GM12878 (cell line): ENCODE results near the gene TPO. TPM values are rescaled to one million over a fixed set of nuclear protein-coding genes. Genes with fewer than 3 reads are reported as not detected.

Experiments used
- ATAC-seq: fragments of 200-7000 bp; cut with Tn5 transposase; 3 replicates; pipeline ENCODE4 v1.9.1; 2020; ENCODE audit warnings: mild to moderate bottlenecking, moderate library complexity
- BruUV-seq: library from RNA; stranded (reverse); fragments of 400-500 nt; replicated peaks from 2 replicates; lab custom pipeline; 2021; lab: Mats Ljungman, UMichigan
- CTCF ChIA-PET: fragments of 300-600 bp; sonication (Branson Sonifier 250); formaldehyde crosslinking; extraction: SDS; loops from one replicate; lab custom pipeline; 2021; ENCODE audit warnings: inconsistent platforms; lab: Yijun Ruan, JAX
- POLR2A ChIA-PET: fragments of 350-600 bp; formaldehyde crosslinking; extraction: SDS; loops from one replicate; lab custom pipeline; 2021; ENCODE audit warnings: inconsistent platforms; lab: Charles Lee
- RAD21 ChIA-PET: fragments of 300-600 bp; sonication (Branson Sonifier 250); formaldehyde crosslinking; loops from one replicate; lab custom pipeline; 2023; ENCODE audit warnings: antibody characterized with exemption; ENCODE audit not compliant: unreplicated experiment; lab: Charles Lee
- SMC1A ChIA-PET: fragments of 300-600 bp; sonication (Branson Sonifier 250); formaldehyde crosslinking; loops from one replicate; lab custom pipeline; 2023; ENCODE audit not compliant: unreplicated experiment, uncharacterized antibody; lab: Charles Lee
- DNase-seq: peaks from one replicate; pipeline ENCODE4 v3.0.0-alpha.2; 2011; ENCODE audit warnings: low read depth, low spot score
- FAIRE-seq: peaks from 3 replicates; lab custom pipeline; 2011; peaks lifted over from hg19 to GRCh38; lab: Jason Lieb, UNC
- H2AFZ ChIP-seq: 2 replicates; pipeline ENCODE4 v1.6.0; 2011; ENCODE audit warnings: low read depth, low read length, control low read depth; ENCODE audit not compliant: control insufficient read depth
- H3K27ac ChIP-seq: 2 replicates; pipeline ENCODE4 v1.5.1; 2011; ENCODE audit warnings: control low read depth; ENCODE audit not compliant: control insufficient read depth, insufficient read depth
- H3K27me3 ChIP-seq, 2 experiments: replicated peaks in 1 of 2; 2 replicates each; pipeline versions ENCODE4 v1.6.0 to v1.6.1; 2011; ENCODE audit warnings: low read length in 1 of 2; ENCODE audit not compliant: control insufficient read depth in 2 of 2, insufficient read depth in 2 of 2
- H3K36me3 ChIP-seq, 2 experiments: 2 replicates each; pipeline ENCODE4 v1.5.1; 2011; ENCODE audit warnings: low read length in 1 of 2; ENCODE audit not compliant: control insufficient read depth in 2 of 2, insufficient read depth in 2 of 2
- H3K4me1 ChIP-seq: 2 replicates; pipeline ENCODE4 v1.6.1; 2011; ENCODE audit warnings: mild to moderate bottlenecking, low read length, moderate library complexity, mixed read lengths; ENCODE audit not compliant: control insufficient read depth, insufficient read depth
- H3K4me2 ChIP-seq: 2 replicates; pipeline ENCODE4 v1.6.0; 2011; ENCODE audit warnings: control low read depth; ENCODE audit not compliant: control insufficient read depth, insufficient read depth
- H3K4me3 ChIP-seq: fragments of 200-600 bp; sonication (generic); 2 replicates; pipeline ENCODE4 v1.5.1; 2016
- H3K79me2 ChIP-seq: 2 replicates; pipeline ENCODE4 v1.6.0; 2011; ENCODE audit warnings: low read length; ENCODE audit not compliant: control insufficient read depth, insufficient read depth
- H3K9ac ChIP-seq: 2 replicates; pipeline ENCODE4 v1.8.0; 2011; ENCODE audit warnings: low read length, control low read depth, mixed read lengths; ENCODE audit not compliant: control insufficient read depth, insufficient read depth
- H3K9me3 ChIP-seq: replicated peaks from 3 replicates; pipeline ENCODE4 v1.5.1; 2011; ENCODE audit warnings: mild to moderate bottlenecking, low read length; ENCODE audit not compliant: control insufficient read depth, insufficient read depth
- H4K20me1 ChIP-seq: 2 replicates; pipeline ENCODE4 v1.6.0; 2011; ENCODE audit not compliant: control insufficient read depth, insufficient read depth
- CHD4 ChIP-seq: fragments of 200-600 bp; sonication (generic); IDR thresholded peaks from 2 replicates; pipeline ENCODE4 v1.6.1; 2016; ENCODE audit warnings: mild to moderate bottlenecking
- EGR1 ChIP-seq, 2 experiments: IDR thresholded peaks; 1 replicate in 1 of 2; 2 replicates in 1 of 2; pipeline ENCODE4 v1.6.1; 2011 to 2012; ENCODE audit warnings: low read depth in 2 of 2, low read length in 2 of 2, borderline replicate concordance in 1 of 2, mild to moderate bottlenecking in 1 of 2, moderate library complexity in 1 of 2
- HCFC1 ChIP-seq: fragments of 150-350 bp; IDR thresholded peaks from 2 replicates; pipeline ENCODE4 v1.6.1; 2014; ENCODE audit warnings: low read length
- MLLT1 ChIP-seq: fragments of 450-650 bp; IDR thresholded peaks from 2 replicates; pipeline ENCODE4 v1.6.1; 2016; ENCODE audit warnings: mild to moderate bottlenecking
- ZNF622 ChIP-seq: fragments of 450-650 bp; IDR thresholded peaks from 2 replicates; pipeline ENCODE4 v1.6.1; 2017; ENCODE audit warnings: mild to moderate bottlenecking, inconsistent platforms
- WGBS: methylation state at CpG from one replicate; pipeline ENCODE4 v1.1.6; 2016; ENCODE audit warnings: low lambda C conversion rate; ENCODE audit not compliant: insufficient replicate concordance, insufficient coverage; ENCODE audit errors: missing lambda C conversion rate; 5-methylcytosine and 5-hydroxymethylcytosine counted together
- in situ Hi-C: fragments of 300-500 bp; cut with MboI; formaldehyde crosslinking; loops from 9 replicates; pipeline ENCODE4 v1.14.3; 2018; ENCODE audit warnings: mixed read lengths
- intact Hi-C: fragments of 100-400 bp; cut with micrococcal nuclease; formaldehyde crosslinking; loops from one replicate; pipeline ENCODE4 v1.14.2; 2022; ENCODE audit not compliant: unreplicated experiment
- polyA plus RNA-seq, 11 experiments: library from polyadenylated mRNA; depleted of rRNA in 4 of 11; unstranded in 6 of 11; stranded (reverse) in 5 of 11; fragments of >200 nt; fragmentation: Nextera tagmentation in 4 of 11; fragmentation: Illumina TruSeq in 1 of 11; extraction: Ambion mirVana in 4 of 11; extraction: Trizol in 1 of 11; gene quantifications; 1 replicate in 1 of 11; 2 replicates in 10 of 11; pipeline versions ENCODE4 v1.2.1 to v1.2.3, GENCODE V29; 2011 to 2016; ENCODE audit warnings: inconsistent platforms in 2 of 11, missing spikeins in 2 of 11, low read depth in 1 of 11
- total RNA-seq, 4 experiments: library from RNA; depleted of rRNA in 3 of 4; stranded (reverse); fragments of >200 nt in 3 of 4; fragmentation: Illumina TruSeq in 1 of 4; extraction: Trizol in 1 of 4; gene quantifications; 2 replicates each; pipeline versions ENCODE4 v1.2.1 to v1.2.3, GENCODE V29; 2013 to 2021
- TF ChIP-seq, protein P1 (sequence below): IDR thresholded peaks from 2 replicates; pipeline ENCODE4 v1.6.1; 2011; ENCODE audit warnings: mild to moderate bottlenecking, low read depth, low read length, moderate library complexity; ENCODE audit not compliant: insufficient replicate concordance

TPO gene
- total and polyA plus RNA-seq, 10 of the 15 experiments (the other 5 are each of a cell fraction or from before 2014, with no cell fraction given), result 0.07 to 0.11 TPM; not detected in 8

- ChIA-PET RAD21 (interaction anchor here (2.9 kb wide), 1 partner anchor 836 kb away, joined by 10 read pairs; no protein-coding TSS in a partner anchor), POLR2A (no interaction called here), SMC1A (interaction anchor here (1.1 kb wide), 1 partner anchor 837 kb away, joined by 6 read pairs; no protein-coding TSS in a partner anchor), CTCF (interaction anchor here (1.1 to 2.2 kb wide), 4 partner anchors 10 to 1022 kb away, joined by 3 to 8 read pairs (median 4); no protein-coding TSS in a partner anchor)
- TF ChIP-seq, protein P1, sequence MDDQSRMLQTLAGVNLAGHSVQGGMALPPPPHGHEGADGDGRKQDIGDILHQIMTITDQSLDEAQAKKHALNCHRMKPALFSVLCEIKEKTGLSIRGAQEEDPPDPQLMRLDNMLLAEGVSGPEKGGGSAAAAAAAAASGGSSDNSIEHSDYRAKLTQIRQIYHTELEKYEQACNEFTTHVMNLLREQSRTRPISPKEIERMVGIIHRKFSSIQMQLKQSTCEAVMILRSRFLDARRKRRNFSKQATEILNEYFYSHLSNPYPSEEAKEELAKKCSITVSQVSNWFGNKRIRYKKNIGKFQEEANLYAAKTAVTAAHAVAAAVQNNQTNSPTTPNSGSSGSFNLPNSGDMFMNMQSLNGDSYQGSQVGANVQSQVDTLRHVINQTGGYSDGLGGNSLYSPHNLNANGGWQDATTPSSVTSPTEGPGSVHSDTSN, result no peak
- TF ChIP-seq ZNF622 (no peak), MLLT1 (no peak), HCFC1 (no peak), CHD4 (no peak), EGR1 (IDR thresholded peaks at IDR 0.05; ENCODE audit: borderline replicate concordance in 1 of 2, low read depth in 2 of 2, low read length in 2 of 2) (no peak)
- ATAC-seq, result no peak
- no peak overlapping the region for H3K4me2 ChIP-seq
- whole genome bisulfite sequencing, result 26% methylated on average over 4 of the region's 4 CpGs
- H3K4me1 ChIP-seq, result no peaks in the 10 kb centered on the region
- H3K9ac ChIP-seq, result no peak overlapping the region
- H4K20me1 ChIP-seq, result no peaks in the 10 kb centered on the region
- H3K79me2 ChIP-seq, result no peaks in the 10 kb centered on the region
- H3K36me3 ChIP-seq, result no peaks in the 10 kb centered on the region
- no peak overlapping the region for H3K27ac ChIP-seq
- no TSS peak for BruUV-seq
- no peak overlapping the region for H3K4me3 ChIP-seq
- FAIRE-seq, result no peak
- DNase-seq, result no peak
- intact Hi-C loops, result no loop called here
- no peak overlapping the region for H2AFZ ChIP-seq
- H3K27me3 ChIP-seq, result no peaks in the 10 kb centered on the region
- in situ Hi-C loops, result loop anchor here (5.0 kb wide), 1 partner anchor 835 kb away; no protein-coding TSS in a partner anchor
- H3K9me3 ChIP-seq, result no peaks in the 10 kb centered on the region
These were observed 138.6 kb downstream of the TPO start for GRCh38 chr2:1551905-1552304.
